NCI-H446 treated with DMSO at 0.1 percent for 48 hours (cell line): ENCODE measurements around the gene NAXD.
"Not testable (repeated sequence)": the region's sequence is repeated elsewhere in the genome, so short reads cannot be mapped to it uniquely, and the experiment has no call there.

ENCODE experiments used
- DNase-seq: peaks from one replicate; lab custom pipeline; 2025; lab: John Stamatoyannopoulos, UW

NAXD gene

GRCh38 chr13:110615322-110616102, at the start of gene NAXD:
TSS of gene NAXD (plus strand) at chr13:110615545. CDS start at chr13:110615602, 57 bp downstream.
- DNase-seq: peak; percentile 30

GRCh38 chr13:110566171-110566570, 49.2 kb upstream of the NAXD start:
- DNase-seq: no peak

- DNase-seq: no peak
Observed at GRCh38 chr13:110568612-110569011, 46.7 kb upstream of the NAXD start.

- DNase-seq: not testable (repeated sequence)
Observed at GRCh38 chr13:110569962-110570361, 45.4 kb upstream of the NAXD start.

- DNase-seq: no peak
Observed at GRCh38 chr13:110570886-110571285, 44.5 kb upstream of the NAXD start.

- DNase-seq: no peak
Observed at GRCh38 chr13:110571896-110572777, 43.2 kb upstream of the NAXD start.

GRCh38 chr13:110572778-110573118, 42.6 kb upstream of the NAXD start:
- DNase-seq: no peak

- no peak for DNase-seq
Observed at GRCh38 chr13:110574161-110574560, 41.2 kb upstream of the NAXD start.

- DNase-seq: no peak
Observed at GRCh38 chr13:110575322-110576069, 39.8 kb upstream of the NAXD start.

GRCh38 chr13:110576070-110576394, 39.3 kb upstream of the NAXD start:
- DNase-seq: no peak

- no peak for DNase-seq
Observed at GRCh38 chr13:110576736-110577476, 38.4 kb upstream of the NAXD start.

- no peak for DNase-seq
Observed at GRCh38 chr13:110578363-110578762, 37.0 kb upstream of the NAXD start.

GRCh38 chr13:110580800-110581199, 34.5 kb upstream of the NAXD start:
- no peak for DNase-seq

- DNase-seq: no peak
Observed at GRCh38 chr13:110581506-110582185, 33.7 kb upstream of the NAXD start.

- no peak for DNase-seq
Observed at GRCh38 chr13:110582421-110582954, 32.9 kb upstream of the NAXD start.

- DNase-seq: no peak
Observed at GRCh38 chr13:110583178-110583865, 32.0 kb upstream of the NAXD start.

- no peak for DNase-seq
Observed at GRCh38 chr13:110589793-110590390, 25.5 kb upstream of the NAXD start.

GRCh38 chr13:110590577-110590976, 24.8 kb upstream of the NAXD start:
- no peak for DNase-seq

GRCh38 chr13:110592665-110593064, 22.7 kb upstream of the NAXD start:
- no peak for DNase-seq
